ENCODE measurements around the gene NRG2.

Gene NRG2

GRCh38 chr5:139930406-139930805, 112.7 kb downstream of the NRG2 start:
- DNase-seq (ENCODE audit: low read depth): no peak
- no peak for TF ChIP-seq CTCF (IDR thresholded peaks at IDR 0.05; ENCODE audit: low read depth, low read length, missing control alignments)
- H3K4me3 ChIP-seq (ENCODE audit: low read depth, low read length): no peak overlapping the region
- in situ Hi-C loops (cut with HindIII; ENCODE audit: low sequenced_read_pairs): no loop called here

GRCh38 chr5:139926797-139927503, 116.1 kb downstream of the NRG2 start:
- DNase-seq (ENCODE audit: low read depth): no peak

GRCh38 chr5:139925650-139926640, 117.2 kb downstream of the NRG2 start:
- no peak overlapping the region for H3K4me3 ChIP-seq (ENCODE audit: low read depth, low read length)
- in situ Hi-C loops (cut with HindIII; ENCODE audit: low sequenced_read_pairs): no loop called here
- TF ChIP-seq CTCF (IDR thresholded peaks at IDR 0.05; ENCODE audit: low read depth, low read length, missing control alignments): no peak

More at GRCh38 chr5:139926797-139927503, 116.1 kb downstream of the NRG2 start:
- TF ChIP-seq CTCF (IDR thresholded peaks at IDR 0.05; ENCODE audit: low read depth, low read length, missing control alignments): no peak
- H3K4me3 ChIP-seq (ENCODE audit: low read depth, low read length): no peak overlapping the region
- in situ Hi-C loops (cut with HindIII; ENCODE audit: low sequenced_read_pairs): no loop called here

GRCh38 chr5:139925216-139925562, 117.9 kb downstream of the NRG2 start:
- in situ Hi-C loops (cut with HindIII; ENCODE audit: low sequenced_read_pairs): no loop called here
- no peak for TF ChIP-seq CTCF (IDR thresholded peaks at IDR 0.05; ENCODE audit: low read depth, low read length, missing control alignments)
- DNase-seq (ENCODE audit: low read depth): no peak
- no peak overlapping the region for H3K4me3 ChIP-seq (ENCODE audit: low read depth, low read length)

More at GRCh38 chr5:139925650-139926640, 117.2 kb downstream of the NRG2 start:
- no peak for DNase-seq (ENCODE audit: low read depth)

- H3K4me3 ChIP-seq (ENCODE audit: low read depth, low read length): no peak overlapping the region
- no peak for DNase-seq (ENCODE audit: low read depth)
- TF ChIP-seq CTCF (IDR thresholded peaks at IDR 0.05; ENCODE audit: low read depth, low read length, missing control alignments): no peak
- in situ Hi-C loops (cut with HindIII; ENCODE audit: low sequenced_read_pairs): no loop called here
Observed at GRCh38 chr5:139924294-139925215, 118.5 kb downstream of the NRG2 start.

GRCh38 chr5:139919308-139919707, 123.8 kb downstream of the NRG2 start:
- TF ChIP-seq CTCF (IDR thresholded peaks at IDR 0.05; ENCODE audit: low read depth, low read length, missing control alignments): no peak
- no peak overlapping the region for H3K4me3 ChIP-seq (ENCODE audit: low read depth, low read length)
- in situ Hi-C loops (cut with HindIII; ENCODE audit: low sequenced_read_pairs): no loop called here
- DNase-seq (ENCODE audit: low read depth): no peak
